Stimulated activated naive CD4-positive, alpha-beta T cell (primary cell): ENCODE results near the gene USP32.
"Not testable (repeated sequence)": the region's sequence is repeated elsewhere in the genome, so short reads cannot be mapped to it uniquely, and the experiment has no call there.

Experiments
- DNase-seq, 6 experiments: peaks; one replicate each; lab custom pipeline; 2025; lab: John Stamatoyannopoulos, UW

Gene USP32

DNA sequence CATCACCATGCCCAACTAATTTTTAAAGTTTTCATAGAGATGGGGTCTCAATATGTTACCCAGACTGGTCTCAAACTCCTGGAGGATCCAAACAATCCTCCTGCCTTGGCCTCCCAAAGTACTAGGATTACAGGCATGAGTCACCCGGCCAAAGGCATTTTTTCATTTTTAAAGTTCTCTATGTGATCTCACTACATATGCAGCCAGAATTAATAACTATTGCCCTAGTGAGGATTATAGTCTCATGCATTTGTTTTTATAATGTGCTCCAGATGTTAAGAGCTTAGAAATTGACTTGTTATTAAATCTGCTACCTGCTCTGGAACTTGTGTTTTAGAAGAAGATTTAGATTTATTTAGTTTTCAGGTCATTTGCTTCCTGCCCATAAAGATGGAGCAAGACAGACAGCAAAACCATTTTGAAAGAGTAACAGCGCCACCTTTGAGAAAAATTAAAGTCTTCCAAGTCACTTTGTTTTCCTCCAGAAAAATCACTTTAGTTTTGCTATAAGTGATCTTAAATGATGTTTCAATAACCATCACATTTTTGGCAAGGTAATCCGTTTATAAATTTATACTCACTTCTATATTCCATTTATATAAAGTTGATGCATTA, 162.6 kb downstream of the USP32 start:
- DNase-seq: no peak

GRCh38 chr17:60227276-60227675, 164.7 kb downstream of the USP32 start:
- DNase-seq: not testable (repeated sequence)

DNA sequence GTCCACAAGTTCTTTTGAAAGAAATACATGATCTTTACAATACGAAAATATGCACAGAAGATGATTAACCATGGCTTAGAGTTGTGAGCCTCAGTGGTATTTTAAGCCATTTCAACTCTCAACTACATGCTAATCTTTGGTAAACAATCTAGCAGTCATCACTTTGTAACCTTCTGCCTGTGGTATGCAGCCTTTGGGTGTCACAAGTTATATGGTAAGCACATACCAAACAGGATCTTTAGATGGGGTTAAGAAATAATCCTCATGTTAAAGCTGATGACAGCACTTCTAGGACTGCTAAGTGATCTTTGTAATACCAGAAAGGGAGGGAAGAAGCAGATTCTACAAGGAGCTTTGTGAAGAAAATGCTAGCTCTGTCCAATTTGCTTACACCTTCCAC, 167.9 kb downstream of the USP32 start:
- DNase-seq: no peak

- no peak for DNase-seq
Measured at GRCh38 chr17:60223456-60223855, 168.5 kb downstream of the USP32 start.

DNA sequence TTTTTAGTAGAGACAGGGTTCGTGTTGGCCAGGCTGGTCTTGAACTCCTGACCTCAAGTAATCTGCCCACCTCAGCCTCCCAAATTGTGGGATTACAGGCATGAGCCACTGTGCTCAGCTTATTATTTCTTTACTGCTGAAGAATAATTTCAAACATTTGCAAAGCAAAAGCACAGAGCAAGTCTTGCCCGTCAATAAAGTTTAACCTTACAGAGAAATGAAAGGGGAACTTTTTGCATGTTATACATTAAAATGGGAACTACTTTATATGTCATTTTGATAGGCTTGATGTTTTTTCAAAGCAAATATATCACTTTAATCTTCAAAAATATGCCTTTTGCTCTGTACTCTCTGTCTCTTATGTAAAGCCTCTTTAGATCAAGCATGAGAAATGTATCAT, 173.2 kb downstream of the USP32 start:
- not testable (repeated sequence) for DNase-seq

GRCh38 chr17:60215895-60216294, 176.0 kb downstream of the USP32 start:
- not testable (repeated sequence) for DNase-seq

DNA sequence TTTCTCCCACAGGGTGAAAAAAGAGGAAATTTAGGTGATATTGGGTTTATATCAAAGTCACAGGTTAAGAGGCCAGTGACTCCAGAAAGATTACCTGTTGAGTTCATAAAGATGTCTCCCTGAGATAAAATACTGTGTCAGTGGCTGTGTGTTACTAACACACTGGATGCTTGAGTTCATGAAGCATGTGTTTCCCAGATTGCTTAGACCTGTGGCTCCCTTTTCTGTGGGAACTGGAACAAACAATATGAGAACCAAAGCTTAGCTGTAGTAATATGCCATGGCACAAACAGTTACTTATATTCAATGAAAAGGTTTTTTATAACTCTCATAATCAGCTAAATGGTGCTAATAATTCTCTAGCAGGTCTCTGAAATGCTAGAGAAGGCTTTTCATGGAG, 180.7 kb downstream of the USP32 start:
- DNase-seq: not testable (repeated sequence)

- DNase-seq: not testable (repeated sequence)
Measured at GRCh38 chr17:60208302-60208701, 183.6 kb downstream of the USP32 start.

DNA sequence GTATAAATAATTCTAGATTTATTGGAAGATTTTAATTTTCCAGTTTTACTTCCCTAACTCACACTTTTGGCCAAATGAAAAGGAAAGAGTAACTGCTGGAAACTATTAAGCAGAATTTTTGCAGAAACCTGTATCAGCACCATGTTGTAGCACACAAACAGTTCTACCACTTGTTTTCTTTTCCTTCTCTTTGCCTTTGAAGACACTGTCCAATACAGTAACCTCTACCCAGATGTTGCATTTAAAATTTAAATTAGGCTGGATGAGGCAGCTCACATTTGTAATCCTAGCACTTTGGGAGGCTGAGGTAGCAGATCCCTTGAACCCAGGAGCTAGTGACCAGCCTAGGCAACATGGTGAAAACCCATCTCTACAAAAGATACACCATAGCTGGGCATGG, 186.2 kb downstream of the USP32 start:
- not testable (repeated sequence) for DNase-seq

GRCh38 chr17:60198630-60199029, 193.3 kb downstream of the USP32 start:
- not testable (repeated sequence) for DNase-seq

GRCh38 chr17:60194141-60194540, 197.8 kb downstream of the USP32 start:
- not testable (repeated sequence) for DNase-seq

- DNase-seq: no peak
Measured at GRCh38 chr17:60193482-60193881, 198.5 kb downstream of the USP32 start.

DNA sequence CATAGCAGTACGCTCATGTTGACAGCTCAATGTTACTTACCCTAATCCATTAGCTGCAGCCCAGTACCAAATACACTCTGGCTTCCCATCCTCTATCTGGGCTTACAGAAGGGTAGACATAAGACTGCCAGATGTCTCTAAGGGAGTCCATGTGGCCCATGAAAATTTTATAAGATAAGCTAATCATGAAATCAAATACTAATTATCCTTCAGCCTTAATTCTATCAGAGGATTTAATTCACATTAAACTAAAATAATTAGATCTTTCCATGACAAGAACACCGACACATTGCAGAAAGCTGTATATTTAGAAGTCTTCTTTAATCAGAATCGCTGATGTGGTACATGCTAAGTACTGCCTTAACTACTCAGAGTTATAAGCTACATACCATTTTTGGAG, 198.9 kb downstream of the USP32 start:
- not testable (repeated sequence) for DNase-seq

DNA sequence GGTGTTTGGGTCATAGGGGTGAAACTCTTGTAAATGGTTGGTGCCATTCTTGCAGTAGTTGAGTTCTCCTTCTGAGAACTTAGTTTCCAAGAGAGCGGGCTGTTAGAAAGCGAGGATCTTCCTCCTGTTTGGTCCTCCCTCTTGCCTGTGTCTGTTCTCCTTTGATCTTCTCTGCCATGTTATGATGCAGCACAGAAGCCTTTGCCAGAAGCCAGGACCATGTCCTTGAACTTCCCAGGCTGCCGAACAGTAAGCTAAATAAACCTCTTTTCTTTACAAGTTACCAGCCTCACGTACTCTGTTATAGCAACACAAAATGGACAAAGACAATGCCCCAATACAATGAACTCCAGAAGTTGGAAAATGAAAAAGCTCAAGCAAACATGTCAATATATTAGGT, 201.9 kb downstream of the USP32 start:
- DNase-seq: not testable (repeated sequence)

DNA sequence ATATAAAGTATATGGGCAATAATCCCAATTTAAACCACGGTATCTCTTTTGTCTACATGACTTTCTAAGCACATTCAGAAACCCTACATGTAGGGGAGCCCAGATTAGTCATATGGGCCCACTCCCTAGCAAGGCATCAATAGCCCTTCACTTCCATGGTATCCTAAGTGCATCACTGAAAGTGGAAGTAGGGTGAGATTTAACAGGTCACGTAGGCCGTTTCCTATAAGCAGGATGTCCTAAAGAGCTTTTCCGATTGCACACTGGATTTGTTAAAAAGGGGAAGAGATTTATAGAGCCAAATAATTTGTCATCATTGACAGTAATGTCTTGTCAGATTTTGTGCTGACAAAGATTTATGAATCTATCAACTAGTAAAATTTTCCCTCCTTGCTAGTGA, 203.2 kb downstream of the USP32 start:
- DNase-seq: no peak

DNA sequence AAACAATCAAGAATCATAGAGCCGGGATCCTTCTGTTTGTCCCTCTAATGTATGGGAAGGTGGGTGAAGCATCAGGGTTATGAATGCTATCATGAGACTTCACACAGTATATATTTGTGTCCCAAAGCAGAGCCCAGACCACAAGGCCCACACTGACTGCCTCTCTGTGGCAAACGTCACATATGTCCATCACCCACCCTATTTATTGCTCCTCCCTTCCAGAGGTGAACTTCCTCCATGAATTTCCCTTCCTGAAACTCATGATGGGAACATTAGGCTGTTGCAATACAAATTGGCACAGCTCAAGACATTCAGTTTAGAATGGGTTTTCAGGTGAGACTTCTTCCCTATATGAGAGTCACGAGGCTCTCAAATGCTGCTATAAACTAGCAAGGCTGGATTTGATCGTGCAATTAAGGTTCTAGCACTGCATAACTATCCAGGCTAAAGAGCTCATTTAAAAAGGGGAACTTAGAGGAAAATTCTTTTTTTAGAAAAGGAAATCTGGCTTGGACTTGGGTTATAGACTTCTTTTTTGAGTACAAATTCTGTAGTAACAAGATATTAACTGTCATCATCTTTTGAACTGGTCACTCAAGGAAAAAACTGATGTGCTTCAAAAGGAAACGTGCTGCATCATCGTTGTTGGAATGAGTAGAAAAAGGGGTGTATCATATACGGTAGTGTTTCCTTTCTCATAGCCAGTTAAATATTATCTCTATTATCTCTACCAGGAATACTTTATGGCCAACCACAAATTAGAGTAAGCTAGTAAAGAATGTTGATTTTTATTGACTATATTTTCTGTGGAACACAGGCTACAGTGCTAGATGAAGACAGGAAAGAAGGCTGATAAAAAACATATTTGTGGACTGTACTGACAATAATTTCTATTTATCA, 204.8 kb downstream of the USP32 start:
- DNase-seq: not testable (repeated sequence)

DNA sequence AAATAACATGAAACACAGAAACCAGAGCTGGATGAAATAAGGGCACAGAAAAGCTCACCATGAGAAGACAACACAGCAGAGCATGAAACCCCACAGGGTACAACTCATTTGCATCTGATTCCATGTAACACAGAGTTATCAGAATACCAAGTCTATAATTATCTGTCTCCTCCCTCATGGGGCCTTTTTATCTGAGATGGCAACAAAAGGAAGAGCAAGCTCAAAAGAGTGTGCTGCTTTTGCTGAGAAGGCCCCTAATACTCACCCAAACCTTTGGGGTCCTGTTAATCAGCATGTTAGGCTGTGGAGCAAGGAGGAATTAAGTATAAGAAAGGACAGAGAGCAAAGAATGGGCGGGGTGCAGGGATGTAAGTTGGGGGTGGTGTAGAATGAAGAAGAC, 205.6 kb downstream of the USP32 start:
- DNase-seq: not testable (repeated sequence)

DNA sequence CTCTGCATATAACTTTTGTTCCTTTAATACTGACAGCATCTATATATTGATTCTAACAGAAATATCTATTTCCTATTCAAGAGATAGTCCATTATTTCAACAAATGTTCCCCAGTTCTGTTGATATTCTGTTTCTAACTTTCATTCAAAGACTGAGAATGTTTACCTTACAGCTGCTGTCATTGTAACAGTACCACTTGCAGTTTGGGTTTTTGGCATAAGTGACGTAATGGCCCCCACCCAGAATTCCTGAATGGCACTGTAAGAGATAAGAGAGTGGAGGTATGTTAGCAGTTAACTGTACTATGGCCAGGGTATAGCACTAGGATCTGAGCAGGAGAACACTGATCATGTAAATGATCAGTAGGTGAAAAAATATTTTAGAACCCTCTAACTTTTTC, 211.6 kb downstream of the USP32 start:
- not testable (repeated sequence) for DNase-seq

DNA sequence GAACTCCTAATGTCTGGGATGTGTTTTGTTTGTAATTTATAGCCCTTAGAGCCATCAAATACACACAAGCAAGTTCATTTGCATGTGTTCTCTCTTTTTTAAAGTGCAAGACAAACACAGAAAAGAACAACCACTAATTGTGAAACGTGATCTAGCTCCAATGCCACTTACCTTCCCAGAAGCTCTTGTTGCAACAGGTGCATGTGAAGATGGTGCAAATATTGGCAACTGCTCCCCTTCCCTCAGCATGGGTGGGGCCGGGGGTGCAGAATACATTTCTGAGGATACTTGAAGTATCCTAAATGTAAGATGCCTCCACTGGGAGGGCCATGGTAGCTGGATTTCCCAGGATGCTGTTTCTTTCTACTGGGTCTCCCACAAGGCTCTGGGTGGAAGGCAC, 213.8 kb downstream of the USP32 start:
- not testable (repeated sequence) for DNase-seq

DNA sequence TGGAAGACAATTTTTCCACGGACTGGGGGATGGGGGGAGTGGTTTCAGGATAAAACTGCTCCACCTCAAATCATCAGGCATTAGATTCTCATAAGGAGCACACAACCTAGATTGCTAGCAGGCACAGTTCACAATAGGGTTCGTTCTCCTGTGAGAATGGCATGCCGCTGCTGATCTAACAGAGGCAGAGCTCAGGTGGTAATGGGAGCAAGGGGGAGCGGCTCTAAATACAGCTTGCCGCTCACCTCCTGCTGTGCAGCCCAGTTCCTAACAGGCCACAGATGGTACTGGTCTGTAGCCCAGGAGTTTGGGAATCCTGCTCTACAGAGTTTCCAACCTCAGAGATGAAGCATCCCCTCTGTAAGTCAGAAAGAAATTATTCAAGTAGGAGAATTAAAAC, 215.2 kb downstream of the USP32 start:
- DNase-seq: not testable (repeated sequence)

GRCh38 chr17:60174767-60175166, 217.2 kb downstream of the USP32 start:
- not testable (repeated sequence) for DNase-seq

- no peak for DNase-seq
Measured at GRCh38 chr17:60174035-60174434, 217.9 kb downstream of the USP32 start.

DNA sequence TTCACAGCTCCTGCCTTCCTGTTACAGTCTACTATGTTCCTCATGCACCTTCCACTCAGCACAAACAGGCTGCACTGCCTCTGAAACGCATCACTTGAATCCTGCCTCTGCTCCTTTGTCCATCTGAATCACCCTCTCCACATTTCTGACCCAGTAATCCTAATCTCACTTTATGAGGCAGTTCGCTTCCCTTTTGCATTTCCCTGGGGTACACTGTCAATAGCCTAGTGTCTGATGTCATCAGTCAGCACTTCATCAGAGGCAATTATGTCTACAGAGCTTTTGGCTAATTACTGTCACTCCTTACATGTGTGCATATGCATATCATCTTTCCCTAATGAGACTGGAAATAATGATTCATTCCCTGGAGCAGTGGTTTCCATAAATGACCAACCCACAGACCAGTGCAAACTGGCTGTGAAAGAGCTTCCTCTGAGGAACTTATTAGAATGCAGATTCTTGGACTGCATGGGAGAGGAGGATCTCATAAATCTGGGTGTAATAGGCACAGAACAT, 218.6 kb downstream of the USP32 start:
- DNase-seq: no peak
